ENCODE data around the gene GUSB.
"Not testable (repeated sequence)": the region's sequence is repeated elsewhere in the genome, so short reads cannot be mapped to it uniquely, and the experiment has no call there.

Gene GUSB

DNA sequence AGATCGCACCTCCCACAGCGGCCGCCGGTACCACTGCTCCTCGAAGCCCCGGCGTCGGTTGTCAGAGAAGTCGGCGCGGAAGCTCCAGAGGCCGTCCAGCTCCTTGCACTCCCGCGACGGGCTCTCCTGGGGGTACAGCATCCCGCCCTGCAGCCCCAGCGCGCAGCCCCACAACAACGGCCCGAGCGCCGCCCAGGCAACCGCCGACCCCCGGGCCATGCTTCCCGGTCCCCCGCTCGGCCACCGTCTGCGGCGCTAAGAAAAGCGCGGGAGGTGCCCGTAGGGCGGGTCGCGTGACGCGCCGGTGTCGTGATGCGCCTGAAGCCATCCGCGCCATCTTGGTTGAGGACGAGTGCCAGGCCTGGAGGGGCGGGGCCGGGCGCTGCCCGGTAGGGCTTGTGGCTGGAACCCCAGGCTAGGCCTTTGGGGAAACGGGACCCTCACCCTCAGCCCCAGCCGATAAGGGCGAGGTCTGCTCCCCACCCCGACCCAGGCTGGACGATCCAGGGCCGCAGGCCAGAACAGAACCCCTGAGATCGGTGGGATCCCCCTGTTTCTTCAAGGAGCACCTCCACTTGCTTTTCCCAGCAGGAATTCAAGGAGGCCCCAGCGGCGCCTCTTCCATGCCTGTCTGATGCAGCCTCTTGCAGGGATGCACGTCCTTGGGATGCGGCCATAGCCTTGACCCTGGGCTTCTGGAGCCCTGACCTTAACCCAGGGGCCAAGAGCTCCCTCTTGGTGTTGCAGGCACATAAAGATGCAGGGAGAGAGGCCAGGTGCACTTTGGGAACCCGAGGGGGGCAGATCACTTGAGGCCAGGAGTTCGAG, at the start of gene GUSB:
Gene GUSB (minus strand): TSS at position 249 of the 828 bp plus-strand sequence. CDS start 30 bp downstream, at position 219.
- peak; percentile 56 for DNase-seq (ENCODE audit: extremely low read depth, low read depth)
- TF ChIP-seq CTCF (IDR thresholded peaks at IDR 0.05; ENCODE audit: low read depth, low read length): no peak

GRCh38 chr7:66028342-66028741, 46.3 kb upstream of the GUSB start:
- not testable (repeated sequence) for DNase-seq (ENCODE audit: extremely low read depth, low read depth)

DNA sequence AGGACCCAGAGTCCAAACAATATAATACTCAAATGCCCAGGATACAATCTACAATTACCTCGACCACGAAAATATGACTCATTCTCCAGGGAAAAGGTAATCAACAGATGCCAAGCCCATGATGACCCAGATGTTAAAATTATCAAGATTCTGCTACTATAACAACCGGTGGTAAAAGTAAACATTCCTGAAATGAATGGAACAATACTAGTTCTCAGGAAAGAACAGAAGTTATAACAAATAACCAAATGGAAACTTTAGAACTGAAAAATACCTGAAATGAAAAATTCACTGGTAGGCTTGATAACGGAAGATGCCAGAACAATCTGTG, 34.1 kb upstream of the GUSB start:
- no peak for TF ChIP-seq CTCF (IDR thresholded peaks at IDR 0.05; ENCODE audit: low read depth, low read length)
- no peak for DNase-seq (ENCODE audit: extremely low read depth, low read depth)

DNA sequence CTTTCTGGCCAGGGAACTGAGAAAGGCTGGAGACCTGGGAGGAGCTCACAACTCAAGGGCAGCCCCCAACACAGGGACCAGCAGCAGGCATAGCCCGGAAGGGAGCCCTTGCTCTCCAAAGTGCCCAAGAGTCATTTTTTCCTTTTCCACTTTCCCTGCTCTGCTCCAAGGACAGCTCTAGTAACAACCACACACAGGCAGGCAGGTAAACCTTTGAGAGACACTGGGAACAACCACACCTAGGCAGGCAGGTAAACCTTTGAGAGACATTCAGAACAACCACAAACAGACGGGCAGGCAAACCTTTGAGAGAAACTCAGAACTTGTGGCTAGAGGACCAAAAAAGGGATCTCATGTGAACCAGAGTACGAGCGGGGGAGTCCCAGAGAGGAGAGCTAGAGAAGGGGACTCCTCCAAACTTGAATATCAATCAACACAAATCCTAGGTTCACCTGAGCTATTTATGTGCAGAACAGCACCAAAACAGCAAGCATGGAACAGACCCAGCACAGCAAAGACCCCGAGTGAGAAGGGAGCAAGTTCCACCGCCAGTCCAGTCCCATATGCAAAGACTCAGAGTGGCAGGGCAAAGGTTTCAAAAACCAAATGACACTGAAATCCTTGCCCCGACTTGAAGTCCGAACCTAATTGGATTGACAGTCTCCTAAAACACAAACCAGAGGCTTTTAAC, 33.6 kb upstream of the GUSB start:
- DNase-seq (ENCODE audit: extremely low read depth, low read depth): no peak
- TF ChIP-seq CTCF (IDR thresholded peaks at IDR 0.05; ENCODE audit: low read depth, low read length): no peak

DNA sequence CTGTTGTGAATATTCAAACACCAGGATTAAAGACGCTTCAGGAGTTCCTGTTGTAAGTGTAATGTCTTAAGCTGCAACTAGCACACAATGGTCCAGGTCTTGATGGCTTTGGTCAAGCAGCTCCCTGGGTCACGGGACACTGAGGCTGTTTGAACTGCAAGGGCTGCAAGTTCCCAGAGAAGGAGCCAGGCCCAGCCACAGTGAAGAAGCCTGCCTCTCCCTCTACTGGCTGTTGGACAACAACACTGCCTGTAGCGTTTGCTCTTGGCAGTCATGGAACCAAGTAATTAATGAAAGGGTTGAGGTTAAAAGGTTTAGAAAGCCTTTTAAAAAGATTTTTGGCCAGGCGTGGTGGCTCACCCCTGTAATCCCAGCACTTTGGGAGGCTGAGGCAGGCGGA, 31.9 kb upstream of the GUSB start:
- no peak for DNase-seq (ENCODE audit: extremely low read depth, low read depth)
- TF ChIP-seq CTCF (IDR thresholded peaks at IDR 0.05; ENCODE audit: low read depth, low read length): peak; percentile 59

GRCh38 chr7:66007232-66007631, 25.2 kb upstream of the GUSB start:
- no peak for DNase-seq (ENCODE audit: extremely low read depth, low read depth)
- no peak for TF ChIP-seq CTCF (IDR thresholded peaks at IDR 0.05; ENCODE audit: low read depth, low read length)

GRCh38 chr7:66005115-66005671, 23.2 kb upstream of the GUSB start:
- DNase-seq (ENCODE audit: extremely low read depth, low read depth): not testable (repeated sequence)

DNA sequence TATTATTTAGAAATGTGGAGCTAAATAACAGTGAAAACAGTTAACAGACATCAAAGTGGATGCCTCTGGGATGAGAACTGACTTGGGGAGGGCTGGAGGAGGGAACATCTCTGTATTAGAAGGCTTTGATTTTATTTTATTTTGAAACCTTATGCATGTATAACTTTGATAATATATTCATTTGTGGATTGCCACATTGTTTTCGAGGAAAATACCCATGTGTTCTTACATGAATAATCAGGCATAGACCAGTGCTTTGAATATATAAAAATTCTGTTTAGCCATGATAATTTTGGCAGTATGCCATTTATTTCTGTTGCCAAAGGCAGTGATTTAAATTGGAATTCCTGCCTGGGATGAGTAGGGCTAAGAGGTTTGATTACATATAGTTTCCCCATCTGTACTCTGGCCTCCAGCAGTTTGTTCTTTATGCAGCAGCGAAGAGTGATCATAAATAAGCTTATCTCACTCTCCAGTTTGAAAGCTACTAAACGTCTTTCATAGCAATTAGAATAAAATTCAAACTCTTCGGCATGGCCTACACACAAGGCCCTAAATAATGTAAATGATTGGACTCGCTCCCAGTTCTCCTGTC, 18.9 kb upstream of the GUSB start:
- not testable (repeated sequence) for DNase-seq (ENCODE audit: extremely low read depth, low read depth)

DNA sequence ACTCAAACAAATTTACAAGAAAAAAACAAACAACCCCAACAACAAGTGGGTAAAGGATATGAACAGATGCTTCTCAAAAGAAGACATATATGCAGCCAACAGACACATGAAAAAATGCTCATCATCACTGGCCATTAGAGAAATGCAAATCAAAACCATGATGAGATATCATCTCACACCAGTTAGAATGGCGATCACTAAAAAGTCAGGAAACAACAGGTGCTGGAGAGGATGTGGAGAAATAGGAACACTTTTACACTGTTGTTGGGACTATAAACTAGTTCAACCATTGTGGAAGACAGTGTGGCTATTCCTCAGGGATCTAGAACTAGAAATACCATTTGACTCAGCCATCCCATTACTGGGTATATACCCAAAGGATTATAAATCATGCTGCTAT, 13.0 kb upstream of the GUSB start:
- DNase-seq (ENCODE audit: extremely low read depth, low read depth): not testable (repeated sequence)

Data from AG09319 (cell line).